IMR-90 (cell line): ENCODE measurements around the gene PRDM10. TPM values are rescaled to one million over a fixed set of nuclear protein-coding genes. Genes with fewer than 3 reads are reported as not detected.

Experiments used
- ATAC-seq: fragments of 200-7000 bp; cut with Tn5 transposase; 2 replicates; pipeline ENCODE4 v1.9.1; 2020; ENCODE audit warnings: low read depth, mild to moderate bottlenecking, moderate library complexity
- BruUV-seq: library from RNA; stranded (reverse); fragments of 400-500 nt; replicated peaks from 2 replicates; lab custom pipeline; 2021; lab: Mats Ljungman, UMichigan
- CTCF ChIA-PET: fragments of 300-600 bp; formaldehyde crosslinking; extraction: SDS; loops from one replicate; lab custom pipeline; 2021; ENCODE audit warnings: antibody characterized with exemption; lab: Yijun Ruan, JAX
- POLR2A ChIA-PET: fragments of 300-600 bp; sonication (Branson Sonifier 250); formaldehyde crosslinking; loops from one replicate; lab custom pipeline; 2022; ENCODE audit warnings: antibody characterized with exemption; ENCODE audit not compliant: unreplicated experiment; lab: Charles Lee
- DNase-seq: peaks from one replicate; pipeline ENCODE4 v3.0.0; 2013
- H2AFZ ChIP-seq: replicated peaks from 2 replicates; pipeline ENCODE3; 2013; ENCODE audit warnings: low read length, mild to moderate bottlenecking; ENCODE audit not compliant: poor library complexity
- H2AK5ac ChIP-seq: 2 replicates; pipeline ENCODE4 v1.6.1; 2013; ENCODE audit warnings: low read depth, low read length, inconsistent platforms
- H2AK9ac ChIP-seq: replicated peaks from 2 replicates; pipeline ENCODE3; 2013; ENCODE audit warnings: mild to moderate bottlenecking, low read depth, low read length, moderate library complexity; ENCODE audit not compliant: poor library complexity
- H2BK120ac ChIP-seq: 2 replicates; pipeline ENCODE4 v1.6.1; 2013; ENCODE audit warnings: low read depth, low read length, inconsistent platforms
- H2BK15ac ChIP-seq: 3 replicates; pipeline ENCODE4 v1.6.1; 2013; ENCODE audit warnings: low read depth, low read length, inconsistent platforms
- H2BK20ac ChIP-seq: 2 replicates; pipeline ENCODE4 v1.6.1; 2013; ENCODE audit warnings: low read depth, mild to moderate bottlenecking, inconsistent platforms, low read length, moderate library complexity
- H2BK5ac ChIP-seq: 2 replicates; pipeline ENCODE4 v1.6.1; 2013; ENCODE audit warnings: mild to moderate bottlenecking, low read depth, low read length, inconsistent platforms; ENCODE audit not compliant: poor library complexity, severe bottlenecking
- H3K14ac ChIP-seq: replicated peaks from 2 replicates; pipeline ENCODE4 v1.6.1; 2013; ENCODE audit warnings: low read depth, low read length, inconsistent platforms
- H3K18ac ChIP-seq: 2 replicates; pipeline ENCODE4 v1.6.1; 2013; ENCODE audit warnings: low read depth, low read length, control low read depth
- H3K23ac ChIP-seq: 2 replicates; pipeline ENCODE4 v1.6.1; 2013; ENCODE audit warnings: low read depth, low read length, inconsistent platforms
- H3K27ac ChIP-seq: 2 replicates; pipeline ENCODE4 v1.5.1; 2013; ENCODE audit warnings: mild to moderate bottlenecking, control low read depth, low read length; ENCODE audit not compliant: insufficient read depth
- H3K27me3 ChIP-seq: 2 replicates; pipeline ENCODE4 v1.6.1; 2013; ENCODE audit warnings: low read length; ENCODE audit not compliant: control insufficient read depth, insufficient read depth
- H3K36me3 ChIP-seq: 2 replicates; pipeline ENCODE4 v1.6.1; 2013; ENCODE audit warnings: low read length, mixed read lengths; ENCODE audit not compliant: control insufficient read depth, insufficient read depth
- H3K4ac ChIP-seq: 2 replicates; pipeline ENCODE4 v1.6.1; 2013; ENCODE audit warnings: low read depth, low read length, inconsistent platforms
- H3K4me1 ChIP-seq: 2 replicates; pipeline ENCODE4 v1.6.1; 2013; ENCODE audit warnings: low read length, mixed read lengths; ENCODE audit not compliant: control insufficient read depth, insufficient read depth
- H3K4me2 ChIP-seq: 2 replicates; pipeline ENCODE4 v1.6.1; 2013; ENCODE audit warnings: low read depth, mild to moderate bottlenecking, control low read depth, low read length, moderate library complexity
- H3K4me3 ChIP-seq: 2 replicates; pipeline ENCODE4 v1.5.1; 2013; ENCODE audit warnings: low read depth, mild to moderate bottlenecking, control low read depth, low read length, moderate library complexity; ENCODE audit not compliant: insufficient read depth
- H3K56ac ChIP-seq: 2 replicates; pipeline ENCODE4 v1.6.1; 2013; ENCODE audit warnings: low read length, inconsistent platforms; ENCODE audit not compliant: insufficient read depth; ENCODE audit errors: extremely low read depth
- H3K79me1 ChIP-seq, 2 experiments: 2 replicates each; pipeline ENCODE4 v1.6.1; 2013; ENCODE audit warnings: low read length in 2 of 2, inconsistent platforms in 1 of 2, low read depth in 1 of 2
- H3K9ac ChIP-seq: 2 replicates; pipeline ENCODE4 v1.6.1; 2013; ENCODE audit warnings: low read depth, low read length, control low read depth
- H3K9me1 ChIP-seq: 2 replicates; pipeline ENCODE4 v1.6.1; 2013; ENCODE audit warnings: low read length, inconsistent platforms; ENCODE audit not compliant: insufficient read depth
- H3K9me3 ChIP-seq: 2 replicates; pipeline ENCODE4 v1.6.1; 2013; ENCODE audit warnings: low read length; ENCODE audit not compliant: control insufficient read depth, insufficient read depth
- H4K20me1 ChIP-seq: 2 replicates; pipeline ENCODE4 v1.6.1; 2013; ENCODE audit warnings: low read length, inconsistent platforms; ENCODE audit not compliant: insufficient read depth
- H4K5ac ChIP-seq: 2 replicates; pipeline ENCODE4 v1.6.1; 2013; ENCODE audit warnings: mild to moderate bottlenecking, low read depth, low read length, control low read depth
- H4K8ac ChIP-seq, 2 experiments: 2 replicates each; pipeline ENCODE4 v1.6.1; 2013; ENCODE audit warnings: low read depth in 2 of 2, low read length in 2 of 2, control low read depth in 1 of 2, inconsistent platforms in 1 of 2
- H4K91ac ChIP-seq: 2 replicates; pipeline ENCODE4 v1.6.1; 2013; ENCODE audit warnings: low read depth, low read length, inconsistent platforms; ENCODE audit not compliant: insufficient read depth
- BHLHE40 ChIP-seq: fragments of 150-350 bp; IDR thresholded peaks from 2 replicates; pipeline ENCODE4 v1.6.1; 2016; ENCODE audit warnings: mild to moderate bottlenecking, low read depth, low read length
- CEBPB ChIP-seq: IDR thresholded peaks from 2 replicates; pipeline ENCODE4 v1.6.1; 2012; ENCODE audit warnings: low read depth, low read length, improper control_type of control experiment
- CHD1 ChIP-seq: IDR thresholded peaks from 2 replicates; pipeline ENCODE4 v1.6.1; 2012; ENCODE audit warnings: low read depth, low read length, improper control_type of control experiment
- ELK1 ChIP-seq: fragments of 150-350 bp; IDR thresholded peaks from 2 replicates; pipeline ENCODE4 v1.6.1; 2016; ENCODE audit warnings: low read depth, mild to moderate bottlenecking, low read length, moderate library complexity, borderline replicate concordance
- FOS ChIP-seq: fragments of 150-350 bp; IDR thresholded peaks from 2 replicates; pipeline ENCODE4 v1.6.1; 2016; ENCODE audit warnings: low read depth, low read length
- MAZ ChIP-seq: IDR thresholded peaks from 2 replicates; pipeline ENCODE4 v1.6.1; 2012; ENCODE audit warnings: low read depth, mild to moderate bottlenecking, low read length, improper control_type of control experiment, moderate library complexity, borderline replicate concordance
- MXI1 ChIP-seq: IDR thresholded peaks from 2 replicates; pipeline ENCODE4 v1.6.1; 2012; ENCODE audit warnings: low read depth, mild to moderate bottlenecking, low read length, moderate library complexity, borderline replicate concordance
- NFE2L2 ChIP-seq: fragments of 150-350 bp; IDR thresholded peaks from 2 replicates; pipeline ENCODE4 v1.6.1; 2016; ENCODE audit warnings: low read depth, mild to moderate bottlenecking, low read length
- POLR2A ChIP-seq: IDR thresholded peaks from 2 replicates; pipeline ENCODE4 v1.6.1; 2012; ENCODE audit warnings: mild to moderate bottlenecking, low read depth, low read length
- RAD21 ChIP-seq: IDR thresholded peaks from 2 replicates; pipeline ENCODE4 v1.6.1; 2012; ENCODE audit warnings: low read length, improper control_type of control experiment
- RCOR1 ChIP-seq: IDR thresholded peaks from 2 replicates; pipeline ENCODE4 v1.6.1; 2012; ENCODE audit warnings: mild to moderate bottlenecking, low read length, improper control_type of control experiment; ENCODE audit not compliant: insufficient replicate concordance
- RFX5 ChIP-seq: IDR thresholded peaks from 2 replicates; pipeline ENCODE4 v1.8.0; 2012; ENCODE audit warnings: low read depth, mild to moderate bottlenecking, low read length, moderate library complexity
- SMC3 ChIP-seq: fragments of 150-350 bp; IDR thresholded peaks from 2 replicates; pipeline ENCODE4 v1.6.1; 2016; ENCODE audit warnings: low read depth, mild to moderate bottlenecking, antibody characterized with exemption, low read length, moderate library complexity
- WGBS, 2 experiments: methylation state at CpG; one replicate each; pipeline versions ENCODE4 v1.1.5 to v1.1.7; 2013; ENCODE audit warnings: missing lambda C conversion rate in 2 of 2; ENCODE audit not compliant: insufficient read length in 1 of 2; ENCODE audit errors: extremely low coverage in 2 of 2; 5-methylcytosine and 5-hydroxymethylcytosine counted together
- dilution Hi-C: fragments of 300-500 bp; cut with HindIII; formaldehyde crosslinking; loops from one replicate; pipeline ENCODE4 v1.14.3; 2018; ENCODE audit warnings: low sequenced_read_pairs; ENCODE audit not compliant: unreplicated experiment
- in situ Hi-C: fragments of 300-500 bp; cut with MboI; formaldehyde crosslinking; loops from 3 replicates; pipeline ENCODE4 v1.14.3; 2019; ENCODE audit warnings: low sequenced_read_pairs, inconsistent platforms, mixed read lengths
- intact Hi-C: fragments of 100-400 bp; cut with micrococcal nuclease; formaldehyde crosslinking; loops from 2 replicates; pipeline ENCODE4 v1.10.0; 2022
- polyA plus RNA-seq, 3 experiments: library from polyadenylated mRNA; depleted of rRNA; stranded (reverse); fragments of >200 nt; gene quantifications; 2 replicates each; pipeline ENCODE4 v1.2.3, GENCODE V29; 2012; ENCODE audit warnings: low replicate concordance in 1 of 3
- total RNA-seq: library from RNA; depleted of rRNA; stranded (reverse); fragments of >200 nt; gene quantifications from 2 replicates; pipeline ENCODE4 v1.2.3, GENCODE V29; 2012
- TF ChIP-seq, protein P1 (sequence below): conservative IDR thresholded peaks from 2 replicates; pipeline ENCODE4 v1.5.1; 2012; ENCODE audit warnings: mild to moderate bottlenecking, low read depth, low read length, improper control_type of control experiment
- TF ChIP-seq, protein P2 (sequence below): fragments of 150-350 bp; IDR thresholded peaks from 2 replicates; pipeline ENCODE4 v1.6.1; 2017; ENCODE audit warnings: mild to moderate bottlenecking, antibody characterized with exemption, low read length, low read depth

The PRDM10 gene
- total and polyA plus RNA-seq, 2 of the 4 experiments (the other 2 are of a cell fraction), result 3.1 to 6.5 TPM

GRCh38 chr11:129996113-129996870, 6.3 kb downstream of the PRDM10 start:
- no peak overlapping the region for H3K18ac ChIP-seq
- H3K9ac ChIP-seq, result no peak overlapping the region
- CTCF ChIA-PET, result no interaction called here
- H3K4me3 ChIP-seq, result no peak overlapping the region
- H3K14ac ChIP-seq, result no peak overlapping the region
- POLR2A ChIA-PET, result no interaction called here
- H2AK9ac ChIP-seq, result no peak overlapping the region
- H3K79me1 ChIP-seq, result peaks cover 13 to 29% of the 10 kb centered on the region in 2 experiments
- H3K4me2 ChIP-seq, result no peak overlapping the region
- H3K27me3 ChIP-seq, result no peaks in the 10 kb centered on the region
- H3K36me3 ChIP-seq, result peaks cover 3% of the 10 kb centered on the region; the same call in 1 of the 2 replicates
- H3K4me1 ChIP-seq, result peaks cover 3% of the 10 kb centered on the region; the same call in 1 of the 2 replicates
- H4K5ac ChIP-seq, result no peak overlapping the region
- H3K4ac ChIP-seq, result no peak overlapping the region
- no peak for ATAC-seq
- no peak overlapping the region for H2BK5ac ChIP-seq
- no peaks in the 10 kb centered on the region for H3K9me1 ChIP-seq
- TF ChIP-seq ELK1, result no peak
- TF ChIP-seq CEBPB, result no peak
- no peak for TF ChIP-seq BHLHE40
- TF ChIP-seq RCOR1, result no peak
- no peak for TF ChIP-seq NFE2L2
- no peak for TF ChIP-seq POLR2A
- no peak for TF ChIP-seq FOS
- no peak for TF ChIP-seq CHD1
- TF ChIP-seq RAD21, result no peak
- no peak for TF ChIP-seq MXI1
- no peak for TF ChIP-seq MAZ
- TF ChIP-seq, protein P1, sequence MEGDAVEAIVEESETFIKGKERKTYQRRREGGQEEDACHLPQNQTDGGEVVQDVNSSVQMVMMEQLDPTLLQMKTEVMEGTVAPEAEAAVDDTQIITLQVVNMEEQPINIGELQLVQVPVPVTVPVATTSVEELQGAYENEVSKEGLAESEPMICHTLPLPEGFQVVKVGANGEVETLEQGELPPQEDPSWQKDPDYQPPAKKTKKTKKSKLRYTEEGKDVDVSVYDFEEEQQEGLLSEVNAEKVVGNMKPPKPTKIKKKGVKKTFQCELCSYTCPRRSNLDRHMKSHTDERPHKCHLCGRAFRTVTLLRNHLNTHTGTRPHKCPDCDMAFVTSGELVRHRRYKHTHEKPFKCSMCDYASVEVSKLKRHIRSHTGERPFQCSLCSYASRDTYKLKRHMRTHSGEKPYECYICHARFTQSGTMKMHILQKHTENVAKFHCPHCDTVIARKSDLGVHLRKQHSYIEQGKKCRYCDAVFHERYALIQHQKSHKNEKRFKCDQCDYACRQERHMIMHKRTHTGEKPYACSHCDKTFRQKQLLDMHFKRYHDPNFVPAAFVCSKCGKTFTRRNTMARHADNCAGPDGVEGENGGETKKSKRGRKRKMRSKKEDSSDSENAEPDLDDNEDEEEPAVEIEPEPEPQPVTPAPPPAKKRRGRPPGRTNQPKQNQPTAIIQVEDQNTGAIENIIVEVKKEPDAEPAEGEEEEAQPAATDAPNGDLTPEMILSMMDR, result no peak
- TF ChIP-seq, protein P2, sequence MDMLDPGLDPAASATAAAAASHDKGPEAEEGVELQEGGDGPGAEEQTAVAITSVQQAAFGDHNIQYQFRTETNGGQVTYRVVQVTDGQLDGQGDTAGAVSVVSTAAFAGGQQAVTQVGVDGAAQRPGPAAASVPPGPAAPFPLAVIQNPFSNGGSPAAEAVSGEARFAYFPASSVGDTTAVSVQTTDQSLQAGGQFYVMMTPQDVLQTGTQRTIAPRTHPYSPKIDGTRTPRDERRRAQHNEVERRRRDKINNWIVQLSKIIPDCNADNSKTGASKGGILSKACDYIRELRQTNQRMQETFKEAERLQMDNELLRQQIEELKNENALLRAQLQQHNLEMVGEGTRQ, result no peak
- no peak for TF ChIP-seq RFX5
- TF ChIP-seq SMC3, result no peak
- H3K9me3 ChIP-seq, result no peaks in the 10 kb centered on the region
- dilution Hi-C loops, result no loop called here
- no peak overlapping the region for H3K56ac ChIP-seq
- no peak overlapping the region for H4K8ac ChIP-seq
- DNase-seq, result no peak
- no peak overlapping the region for H2AFZ ChIP-seq
- H2AK5ac ChIP-seq, result no peak overlapping the region
- no peak overlapping the region for H2BK15ac ChIP-seq
- no peak overlapping the region for H2BK120ac ChIP-seq
- no peak overlapping the region for H3K23ac ChIP-seq
- in situ Hi-C loops, result no loop called here
- intact Hi-C loops, result no loop called here
- 61% methylated on average over 5 of the region's 12 CpGs; no CpG with 5 or more reads in 1 of the 2 experiments for WGBS, 2 experiments
- H3K27ac ChIP-seq, result no peak overlapping the region
- BruUV-seq, result no TSS peak
- H2BK20ac ChIP-seq, result no peak overlapping the region
- H4K91ac ChIP-seq, result no peak overlapping the region
- peaks cover 6% of the 10 kb centered on the region; the same call in 1 of the 2 replicates for H4K20me1 ChIP-seq
